MM.1S (cell line): ENCODE measurements around the gene COX10.
A peak's percentile ranks its signal among the peaks of the same experiment; 100 is the strongest.

Source experiments
- DNase-seq: peaks from one replicate; pipeline ENCODE4 v3.0.0-alpha.2; 2015
- H2AFZ ChIP-seq: fragments of 300-600 bp; sonication (generic); 2 replicates; pipeline ENCODE4 v1.6.0; 2016; ENCODE audit warnings: antibody characterized with exemption, low read length
- H3F3A ChIP-seq: fragments of 300-600 bp; sonication (generic); 2 replicates; pipeline ENCODE4 v1.6.1; 2016; ENCODE audit warnings: mild to moderate bottlenecking, antibody characterized with exemption, low read length, moderate library complexity, mixed read lengths; ENCODE audit not compliant: insufficient read depth
- H3K27ac ChIP-seq: fragments of 300-600 bp; sonication (generic); 2 replicates; pipeline ENCODE4 v1.5.1; 2016; ENCODE audit warnings: mild to moderate bottlenecking, low read length
- H3K27me3 ChIP-seq: fragments of 300-600 bp; sonication (generic); replicated peaks from 2 replicates; pipeline ENCODE4 v1.6.0; 2016; ENCODE audit warnings: low read length; ENCODE audit not compliant: insufficient read depth
- H3K36me3 ChIP-seq: fragments of 300-600 bp; sonication (generic); replicated peaks from 2 replicates; pipeline ENCODE4 v1.6.1; 2016; ENCODE audit warnings: mild to moderate bottlenecking, low read length, mixed read lengths; ENCODE audit not compliant: insufficient read depth
- H3K4me1 ChIP-seq: fragments of 300-600 bp; sonication (generic); 2 replicates; pipeline ENCODE4 v1.6.1; 2016; ENCODE audit warnings: low read length, mixed read lengths
- H3K4me2 ChIP-seq: fragments of 300-600 bp; sonication (generic); 2 replicates; pipeline ENCODE4 v1.6.0; 2016; ENCODE audit warnings: low read depth, low read length
- H3K4me3 ChIP-seq: fragments of 300-600 bp; sonication (generic); 2 replicates; pipeline ENCODE4 v1.5.1; 2016; ENCODE audit warnings: low read length, mixed read lengths
- H3K79me2 ChIP-seq: fragments of 300-600 bp; sonication (generic); 2 replicates; pipeline ENCODE4 v1.6.1; 2016; ENCODE audit warnings: mixed run types, low read length, mixed read lengths
- H3K9ac ChIP-seq: fragments of 300-600 bp; sonication (generic); 2 replicates; pipeline ENCODE4 v1.6.1; 2016; ENCODE audit warnings: low read length, mixed read lengths
- H3K9me2 ChIP-seq: fragments of 300-600 bp; sonication (generic); replicated peaks from 2 replicates; pipeline ENCODE4 v1.6.1; 2016; ENCODE audit warnings: mild to moderate bottlenecking, low read length, mixed read lengths; ENCODE audit not compliant: insufficient read depth
- H3K9me3 ChIP-seq: fragments of 300-600 bp; sonication (generic); replicated peaks from 2 replicates; pipeline ENCODE4 v1.6.1; 2016; ENCODE audit warnings: mild to moderate bottlenecking, low read length, mixed read lengths; ENCODE audit not compliant: insufficient read depth
- H4K20me1 ChIP-seq: fragments of 300-600 bp; sonication (generic); 2 replicates; pipeline ENCODE4 v1.6.1; 2016; ENCODE audit warnings: mild to moderate bottlenecking, low read length, moderate library complexity, mixed read lengths; ENCODE audit not compliant: insufficient read depth
- EZH2 ChIP-seq: fragments of 300-600 bp; sonication (generic); optimal IDR thresholded peaks from 2 replicates; pipeline ENCODE3; 2017; ENCODE audit warnings: low read depth, mild to moderate bottlenecking, antibody characterized with exemption, low read length, mixed read lengths
- EZH2phosphoT487 ChIP-seq: fragments of 300-600 bp; sonication (generic); IDR thresholded peaks from 2 replicates; pipeline ENCODE4 v1.6.1; 2018; ENCODE audit warnings: antibody characterized with exemption, low read length
- TF ChIP-seq, protein P1 (sequence below): fragments of 300-600 bp; sonication (generic); IDR thresholded peaks from 2 replicates; pipeline ENCODE4 v1.5.1; 2016; ENCODE audit warnings: antibody characterized with exemption, low read length, mixed read lengths

The COX10 gene

DNA sequence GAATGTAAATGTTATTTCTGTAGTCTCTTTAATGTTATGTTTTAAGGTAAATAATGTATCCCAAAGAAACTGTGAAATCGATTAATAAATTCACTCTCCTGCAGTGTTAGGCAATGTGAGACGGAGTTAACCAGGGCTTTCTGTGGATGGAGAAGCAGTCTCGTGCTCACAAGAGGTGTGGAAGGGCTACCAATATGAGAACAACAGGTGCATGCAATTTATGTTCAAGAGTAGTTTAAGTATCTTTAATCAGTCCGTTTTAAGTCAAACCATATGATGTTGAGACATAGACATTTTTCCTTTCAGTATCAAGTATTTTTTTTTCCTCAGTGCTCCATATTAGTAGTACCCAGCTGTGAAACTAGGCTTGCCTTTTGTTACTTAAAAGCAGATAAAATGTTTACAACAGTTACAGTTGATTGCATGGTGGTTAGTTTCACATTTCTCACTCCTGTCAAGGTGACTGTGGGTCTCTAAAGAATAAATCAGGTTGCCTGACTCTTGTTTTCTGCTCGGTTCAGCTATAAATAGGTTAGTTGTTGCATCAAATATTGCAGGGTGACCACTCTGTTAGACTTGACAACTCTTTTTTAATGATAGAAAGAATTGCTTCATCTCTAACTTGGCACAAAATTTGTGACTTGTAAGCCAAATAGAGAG lies 54.4 kb downstream of the COX10 start:
- H3K4me1 ChIP-seq = peaks cover 22% of the 10 kb centered on the region
- H3K79me2 ChIP-seq = peaks cover 56% of the 10 kb centered on the region
- H3K4me3 ChIP-seq = no peak overlapping the region; the same call in 1 of the 2 replicates
- H4K20me1 ChIP-seq = no peaks in the 10 kb centered on the region
- no peak overlapping the region for H3K9ac ChIP-seq
- no peaks in the 10 kb centered on the region for H3K9me3 ChIP-seq
- no peaks in the 10 kb centered on the region for H3K9me2 ChIP-seq
- peaks cover 12% of the 10 kb centered on the region for H3F3A ChIP-seq
- no peak for TF ChIP-seq EZH2phosphoT487
- TF ChIP-seq EZH2 = no peak
- TF ChIP-seq, protein P1, sequence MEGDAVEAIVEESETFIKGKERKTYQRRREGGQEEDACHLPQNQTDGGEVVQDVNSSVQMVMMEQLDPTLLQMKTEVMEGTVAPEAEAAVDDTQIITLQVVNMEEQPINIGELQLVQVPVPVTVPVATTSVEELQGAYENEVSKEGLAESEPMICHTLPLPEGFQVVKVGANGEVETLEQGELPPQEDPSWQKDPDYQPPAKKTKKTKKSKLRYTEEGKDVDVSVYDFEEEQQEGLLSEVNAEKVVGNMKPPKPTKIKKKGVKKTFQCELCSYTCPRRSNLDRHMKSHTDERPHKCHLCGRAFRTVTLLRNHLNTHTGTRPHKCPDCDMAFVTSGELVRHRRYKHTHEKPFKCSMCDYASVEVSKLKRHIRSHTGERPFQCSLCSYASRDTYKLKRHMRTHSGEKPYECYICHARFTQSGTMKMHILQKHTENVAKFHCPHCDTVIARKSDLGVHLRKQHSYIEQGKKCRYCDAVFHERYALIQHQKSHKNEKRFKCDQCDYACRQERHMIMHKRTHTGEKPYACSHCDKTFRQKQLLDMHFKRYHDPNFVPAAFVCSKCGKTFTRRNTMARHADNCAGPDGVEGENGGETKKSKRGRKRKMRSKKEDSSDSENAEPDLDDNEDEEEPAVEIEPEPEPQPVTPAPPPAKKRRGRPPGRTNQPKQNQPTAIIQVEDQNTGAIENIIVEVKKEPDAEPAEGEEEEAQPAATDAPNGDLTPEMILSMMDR = no peak
- peak overlapping the region; percentile 37; the same call in 1 of the 2 replicates for H3K27ac ChIP-seq
- H3K36me3 ChIP-seq = no peaks in the 10 kb centered on the region; the same call in 1 of the 2 replicates
- H3K4me2 ChIP-seq = peak overlapping the region; percentile 30; the same call in 1 of the 2 replicates
- H2AFZ ChIP-seq = no peak overlapping the region
- DNase-seq = peak; percentile 67
- H3K27me3 ChIP-seq = no peaks in the 10 kb centered on the region

DNA sequence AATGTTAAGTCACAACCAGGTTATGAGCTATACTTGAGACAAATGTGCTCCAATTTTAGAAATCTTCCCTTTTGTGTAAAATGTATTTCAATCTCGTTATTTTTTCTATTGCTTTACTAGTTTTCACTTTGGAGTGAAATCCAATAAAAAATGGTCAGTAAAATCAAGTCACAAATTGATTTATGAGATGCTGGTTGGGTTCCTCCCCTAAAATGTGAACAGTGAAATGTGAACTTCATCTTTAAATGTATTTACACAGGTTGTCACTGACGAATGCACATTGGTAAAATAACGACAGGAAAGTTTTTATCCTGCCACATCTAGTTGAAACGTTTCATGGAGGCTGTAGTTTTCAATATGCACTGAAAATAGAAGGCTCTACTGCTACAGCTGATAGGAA lies 55.5 kb downstream of the COX10 start:
- no peak overlapping the region for H2AFZ ChIP-seq

DNA sequence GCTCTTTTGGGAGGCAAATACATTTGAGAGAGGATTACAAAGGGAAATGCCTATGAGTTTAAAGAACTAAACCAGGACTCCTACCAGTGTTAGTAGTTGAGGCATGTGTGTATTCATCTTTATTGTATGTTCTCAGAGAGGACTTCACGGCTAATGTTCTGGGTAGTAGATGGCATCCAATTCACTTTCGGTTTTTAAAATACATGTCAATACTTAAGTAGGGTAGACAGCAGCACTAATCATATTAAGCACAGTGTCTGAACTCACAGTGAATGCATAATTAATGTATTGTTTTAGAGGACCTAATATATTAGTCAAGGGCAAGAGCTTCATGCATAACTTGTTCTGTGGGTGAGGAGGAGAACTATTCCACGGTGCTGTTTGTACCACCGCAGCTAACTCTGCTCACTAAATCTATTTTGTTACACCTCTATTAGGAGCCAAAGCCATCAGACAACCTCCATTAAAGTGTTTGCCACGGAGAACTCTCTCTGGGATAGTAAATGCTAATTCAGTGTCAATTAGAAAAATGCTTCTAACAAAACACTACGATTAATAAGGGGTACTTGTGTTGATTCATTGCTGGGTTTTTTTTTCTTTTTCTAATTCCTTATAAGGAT lies 56.3 kb downstream of the COX10 start:
- H3K4me2 ChIP-seq = no peak overlapping the region
- H3K9me3 ChIP-seq = no peaks in the 10 kb centered on the region
- no peaks in the 10 kb centered on the region for H3K36me3 ChIP-seq
- no peaks in the 10 kb centered on the region for H3K27me3 ChIP-seq
- peaks cover 17% of the 10 kb centered on the region for H3K4me1 ChIP-seq
- peaks cover 12% of the 10 kb centered on the region for H3F3A ChIP-seq
- H3K9me2 ChIP-seq = no peaks in the 10 kb centered on the region
- TF ChIP-seq EZH2phosphoT487 (no peak), EZH2 (no peak)
- TF ChIP-seq, protein P1 = no peak
- no peak overlapping the region for H3K27ac ChIP-seq
- H3K79me2 ChIP-seq = peaks cover 53% of the 10 kb centered on the region
- no peak for DNase-seq
- H3K9ac ChIP-seq = no peak overlapping the region
- no peak overlapping the region for H3K4me3 ChIP-seq
- H4K20me1 ChIP-seq = no peaks in the 10 kb centered on the region
- no peak overlapping the region for H2AFZ ChIP-seq

More for the DNA sequence above, 55.5 kb downstream of the COX10 start:
- Histone ChIP-seq H4K20me1 (no peaks in the 10 kb centered on the region), H3K79me2 (peaks cover 58% of the 10 kb centered on the region), H3K4me3 (no peak overlapping the region), H3F3A (peaks cover 12% of the 10 kb centered on the region), H3K36me3 (no peaks in the 10 kb centered on the region; the same call in 1 of the 2 replicates), H3K4me1 (peaks cover 17% of the 10 kb centered on the region), H3K9me2 (no peaks in the 10 kb centered on the region), H3K9ac (no peak overlapping the region), H3K27ac (no peak overlapping the region), H3K4me2 (no peak overlapping the region), H3K27me3 (no peaks in the 10 kb centered on the region), H3K9me3 (no peaks in the 10 kb centered on the region)
- TF ChIP-seq EZH2phosphoT487 (no peak), EZH2 (no peak)
- TF ChIP-seq, protein P1 = no peak
- DNase-seq = no peak
